Astrocyte (in vitro differentiated cells and primary cell): Measurements from ENCODE around the gene PLD2. TPM values are rescaled to one million over a fixed set of nuclear protein-coding genes. Genes with fewer than 3 reads are reported as not detected.

Experiments used
- DNase-seq: peaks from one replicate; pipeline ENCODE4 v3.0.0-alpha.2; 2010; ENCODE audit warnings: low read depth
- FAIRE-seq: peaks from 2 replicates; lab custom pipeline; 2011; peaks lifted over from hg19 to GRCh38; lab: Jason Lieb, UNC
- H2AFZ ChIP-seq: 2 replicates; pipeline ENCODE4 v1.6.0; 2012; ENCODE audit warnings: low read depth, low read length, inconsistent platforms
- H3K27ac ChIP-seq: 2 replicates; pipeline ENCODE4 v1.5.1; 2011; ENCODE audit warnings: low read depth, low read length, inconsistent platforms
- H3K27me3 ChIP-seq: 2 replicates; pipeline ENCODE4 v1.6.0; 2011; ENCODE audit warnings: low read length, inconsistent platforms; ENCODE audit not compliant: insufficient read depth
- H3K36me3 ChIP-seq: 2 replicates; pipeline ENCODE4 v1.5.1; 2011; ENCODE audit warnings: low read length, inconsistent platforms; ENCODE audit not compliant: insufficient read depth
- H3K4me1 ChIP-seq: 2 replicates; pipeline ENCODE4 v1.5.1; 2011; ENCODE audit warnings: low read length, inconsistent platforms; ENCODE audit not compliant: insufficient read depth
- H3K4me2 ChIP-seq: 2 replicates; pipeline ENCODE4 v1.6.0; 2012; ENCODE audit warnings: low read length, inconsistent platforms
- H3K4me3 ChIP-seq: 2 replicates; pipeline ENCODE4 v1.5.1; 2011; ENCODE audit warnings: low read depth, mild to moderate bottlenecking, low read length, inconsistent platforms; ENCODE audit not compliant: insufficient read depth
- H3K79me2 ChIP-seq: 2 replicates; pipeline ENCODE4 v1.6.0; 2012; ENCODE audit warnings: mild to moderate bottlenecking, low read length, inconsistent platforms; ENCODE audit not compliant: insufficient read depth
- H3K9ac ChIP-seq: 2 replicates; pipeline ENCODE4 v1.6.0; 2012; ENCODE audit warnings: mild to moderate bottlenecking, low read length, inconsistent platforms
- H3K9me3 ChIP-seq: 2 replicates; pipeline ENCODE4 v1.5.1; 2012; ENCODE audit warnings: low read depth, mild to moderate bottlenecking, low read length, inconsistent platforms; ENCODE audit not compliant: insufficient read depth
- H4K20me1 ChIP-seq: 2 replicates; pipeline ENCODE4 v1.6.0; 2012; ENCODE audit warnings: low read length, inconsistent platforms; ENCODE audit not compliant: insufficient read depth
- H3K27ac Mint-ChIP-seq: one replicate; pipeline ENCODE4 v1.8.0; 2021; ENCODE audit warnings: mild to moderate bottlenecking, mixed read lengths; ENCODE audit not compliant: unreplicated experiment
- H3K27me3 Mint-ChIP-seq: one replicate; pipeline ENCODE4 v1.8.0; 2021; ENCODE audit warnings: low read depth, mixed read lengths; ENCODE audit not compliant: unreplicated experiment
- H3K36me3 Mint-ChIP-seq: one replicate; pipeline ENCODE4 v1.8.0; 2021; ENCODE audit warnings: low read depth, mixed read lengths; ENCODE audit not compliant: unreplicated experiment
- H3K4me1 Mint-ChIP-seq: one replicate; pipeline ENCODE4 v1.8.0; 2021; ENCODE audit warnings: low read depth, mixed read lengths; ENCODE audit not compliant: unreplicated experiment
- H3K4me3 Mint-ChIP-seq: one replicate; pipeline ENCODE4 v1.8.0; 2021; ENCODE audit warnings: mild to moderate bottlenecking, moderate library complexity, mixed read lengths; ENCODE audit not compliant: unreplicated experiment
- H3K9me3 Mint-ChIP-seq: one replicate; pipeline ENCODE4 v1.8.0; 2021; ENCODE audit warnings: mild to moderate bottlenecking, mixed read lengths; ENCODE audit not compliant: unreplicated experiment
- CTCF ChIP-seq: IDR thresholded peaks from 2 replicates; pipeline ENCODE4 v1.5.1; 2011; ENCODE audit warnings: low read depth, mild to moderate bottlenecking, inconsistent platforms, low read length, moderate library complexity; ENCODE audit not compliant: insufficient read depth
- EZH2 ChIP-seq: IDR thresholded peaks from 2 replicates; pipeline ENCODE4 v1.6.1; 2012; ENCODE audit warnings: mild to moderate bottlenecking, low read length, inconsistent platforms; ENCODE audit not compliant: insufficient read depth
- total RNA-seq: library from RNA; stranded (reverse); gene quantifications from 2 replicates; pipeline ENCODE4 v1.2.1, GENCODE V29; 2021

PLD2 gene
- total RNA-seq, 1 donor from 2014 or later = 29.3 TPM

GRCh38 chr17:4849011-4849536 is 42.1 kb downstream of the PLD2 start:
- peaks cover 71% of the 10 kb centered on the region for H3K79me2 ChIP-seq

GRCh38 chr17:4850246-4850645 is 43.3 kb downstream of the PLD2 start:
- Histone ChIP-seq H2AFZ (no peak overlapping the region), H3K36me3 (no peaks in the 10 kb centered on the region), H3K79me2 (peaks cover 61% of the 10 kb centered on the region), H3K4me2 (no peak overlapping the region), H4K20me1 (peaks cover 83% of the 10 kb centered on the region), H3K9ac (no peak overlapping the region), H3K27ac (no peak overlapping the region), H3K4me3 (no peak overlapping the region), H3K9me3 (no peaks in the 10 kb centered on the region), H3K4me1 (peaks cover 3% of the 10 kb centered on the region), H3K27me3 (no peaks in the 10 kb centered on the region)
- H3K4me3 Mint-ChIP-seq = no peak overlapping the region
- H3K4me1 Mint-ChIP-seq = peaks cover 36% of the 10 kb centered on the region
- FAIRE-seq = no peak
- peaks cover 9% of the 10 kb centered on the region for H3K36me3 Mint-ChIP-seq
- TF ChIP-seq EZH2 (no peak), CTCF (no peak)
- no peak for DNase-seq
- H3K27ac Mint-ChIP-seq = no peak overlapping the region
- H3K27me3 Mint-ChIP-seq = peaks cover 3% of the 10 kb centered on the region
- H3K9me3 Mint-ChIP-seq = peaks cover 2% of the 10 kb centered on the region

More at GRCh38 chr17:4849011-4849536, 42.1 kb downstream of the PLD2 start:
- Histone ChIP-seq H2AFZ (no peak overlapping the region), H3K4me3 (no peak overlapping the region), H3K27me3 (no peaks in the 10 kb centered on the region), H3K9me3 (no peaks in the 10 kb centered on the region), H3K27ac (no peak overlapping the region), H4K20me1 (peaks cover 91% of the 10 kb centered on the region), H3K9ac (no peak overlapping the region), H3K36me3 (no peaks in the 10 kb centered on the region), H3K4me1 (peaks cover 3% of the 10 kb centered on the region), H3K4me2 (no peak overlapping the region)
- H3K4me1 Mint-ChIP-seq = peaks cover 30% of the 10 kb centered on the region
- peaks cover 8% of the 10 kb centered on the region for H3K36me3 Mint-ChIP-seq
- H3K4me3 Mint-ChIP-seq = peak overlapping the region; percentile 6
- H3K27ac Mint-ChIP-seq = no peak overlapping the region
- FAIRE-seq (no peak), DNase-seq (no peak)
- no peak for TF ChIP-seq CTCF
- no peak for TF ChIP-seq EZH2
- H3K9me3 Mint-ChIP-seq = no peaks in the 10 kb centered on the region
- H3K27me3 Mint-ChIP-seq = peaks cover 3% of the 10 kb centered on the region

GRCh38 chr17:4851084-4851483 is 44.1 kb downstream of the PLD2 start:
- no peak for FAIRE-seq
- peaks cover 3% of the 10 kb centered on the region for H3K4me1 ChIP-seq

More at GRCh38 chr17:4851084-4851483, 44.1 kb downstream of the PLD2 start:
- H3K27me3 Mint-ChIP-seq = peaks cover 3% of the 10 kb centered on the region
- H3K36me3 Mint-ChIP-seq = peaks cover 7% of the 10 kb centered on the region
- no peak overlapping the region for H3K4me2 ChIP-seq
- H2AFZ ChIP-seq = no peak overlapping the region
- no peak for TF ChIP-seq EZH2
- TF ChIP-seq CTCF = no peak
- no peak overlapping the region for H3K4me3 Mint-ChIP-seq
- H3K36me3 ChIP-seq = no peaks in the 10 kb centered on the region
- no peak overlapping the region for H3K9ac ChIP-seq
- no peaks in the 10 kb centered on the region for H3K9me3 ChIP-seq
- H3K27me3 ChIP-seq = no peaks in the 10 kb centered on the region
- no peak overlapping the region for H3K4me3 ChIP-seq
- peaks cover 56% of the 10 kb centered on the region for H3K79me2 ChIP-seq
- H3K27ac ChIP-seq = no peak overlapping the region
- peaks cover 77% of the 10 kb centered on the region for H4K20me1 ChIP-seq
- peaks cover 36% of the 10 kb centered on the region for H3K4me1 Mint-ChIP-seq
- no peak for DNase-seq
- no peak overlapping the region for H3K27ac Mint-ChIP-seq
- peaks cover 2% of the 10 kb centered on the region for H3K9me3 Mint-ChIP-seq
